Activated gamma-delta T cell treated with anti-CD3 and anti-CD28 coated beads, Interleukin-2, amount 50 U/mL, for 16 hours (primary cell): ENCODE measurements around the gene ZNF365.
"Not testable (repeated sequence)": the region's sequence is repeated elsewhere in the genome, so short reads cannot be mapped to it uniquely, and the experiment has no call there.

Experiments
- DNase-seq: peaks from one replicate; pipeline ENCODE4 v3.0.0-alpha.2; 2020; ENCODE audit warnings: low read depth

The ZNF365 gene

DNA sequence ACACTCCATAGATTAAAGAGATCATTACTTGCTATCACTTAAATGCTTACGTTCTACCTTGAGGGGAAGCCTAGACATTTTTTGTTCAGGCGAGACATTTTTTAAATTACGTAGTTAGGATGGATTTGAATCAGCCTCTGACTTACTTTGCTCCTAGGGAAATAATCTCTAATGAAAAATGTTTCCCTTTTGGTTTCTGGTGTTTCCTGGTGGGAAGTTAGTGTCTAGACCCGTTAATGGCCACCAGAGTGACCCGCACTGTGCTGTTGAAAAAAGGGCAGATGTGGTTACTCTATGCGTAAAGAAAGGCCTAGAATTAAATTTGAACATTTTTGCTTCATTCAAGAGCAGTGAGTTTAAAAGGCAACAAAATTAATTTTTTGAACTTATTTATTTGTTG lies 3.8 kb downstream of the ZNF365 start:
- no peak for DNase-seq

- not testable (repeated sequence) for DNase-seq
Measured at GRCh38 chr10:62378877-62379276, 4.7 kb downstream of the ZNF365 start.

DNA sequence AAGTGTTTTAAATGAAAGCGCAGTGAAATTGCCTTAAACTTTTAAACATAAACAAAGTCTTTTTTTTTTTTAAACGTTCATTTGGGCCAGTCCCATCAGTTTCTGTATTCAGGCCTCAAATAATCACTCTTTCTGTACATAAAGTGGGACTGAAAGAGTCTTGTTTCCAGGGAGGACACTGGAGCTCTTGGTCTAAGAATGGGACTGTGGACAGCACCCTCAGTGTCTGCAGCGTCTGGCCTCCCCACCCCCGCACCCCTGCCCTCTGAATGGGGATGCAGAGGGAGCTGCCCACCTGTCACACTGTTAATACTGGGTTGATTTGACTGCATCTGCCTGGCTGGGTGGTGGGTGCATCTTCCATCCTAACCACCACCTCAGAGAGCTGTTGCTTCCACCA lies 5.2 kb downstream of the ZNF365 start:
- no peak for DNase-seq

DNA sequence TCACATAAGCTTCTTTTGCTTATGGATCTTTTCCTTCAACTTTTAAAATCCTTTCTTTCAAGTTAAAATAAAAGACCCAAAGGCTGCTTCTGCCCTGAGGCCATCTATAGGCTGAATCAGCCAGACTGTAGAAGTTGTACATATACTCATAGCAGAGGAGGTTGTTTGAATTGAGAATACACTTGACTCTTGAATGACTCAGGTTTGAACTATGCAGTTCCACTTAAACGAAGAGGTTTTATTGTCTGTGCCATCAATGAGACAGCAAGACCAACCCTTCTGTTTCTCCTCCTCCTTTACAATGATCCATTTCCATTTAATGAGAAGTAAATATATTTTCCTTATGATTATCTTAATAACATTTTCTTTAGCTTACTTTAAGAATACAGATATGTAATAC lies 5.8 kb downstream of the ZNF365 start:
- no peak for DNase-seq

DNA sequence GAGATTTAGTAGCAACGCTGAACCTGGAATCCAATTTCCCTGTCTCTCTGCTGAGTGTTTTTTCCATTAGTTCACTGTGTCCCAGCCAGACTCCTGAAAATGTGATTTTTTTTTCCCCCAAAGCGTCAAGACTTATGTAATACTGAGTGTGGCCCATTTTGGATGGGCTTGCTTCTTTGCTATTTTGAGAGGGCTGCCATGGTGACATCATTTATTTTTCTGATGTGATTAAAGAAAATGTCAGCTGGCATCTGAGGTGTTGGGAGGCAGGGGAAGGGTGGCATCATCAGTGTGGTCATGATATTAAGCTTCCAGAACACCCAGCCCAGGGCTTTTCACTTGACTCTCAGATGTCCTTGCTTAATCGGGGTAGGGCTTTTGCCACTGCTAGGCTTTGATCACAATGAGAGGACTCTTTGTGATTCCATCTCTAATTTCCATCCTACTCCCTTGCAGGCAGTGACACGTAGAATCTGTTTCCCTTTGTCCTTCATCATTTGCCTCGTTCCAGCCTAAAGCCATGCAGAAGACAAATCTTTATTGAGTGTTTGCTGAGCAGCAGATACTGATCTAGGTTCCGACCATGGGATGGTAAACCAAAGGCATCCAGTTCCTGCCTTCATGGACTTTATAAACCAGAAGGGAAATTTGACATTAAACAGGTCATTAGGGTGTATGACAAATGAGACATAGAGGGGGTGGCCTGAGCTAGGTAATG lies 7.4 kb downstream of the ZNF365 start:
- no peak for DNase-seq

DNA sequence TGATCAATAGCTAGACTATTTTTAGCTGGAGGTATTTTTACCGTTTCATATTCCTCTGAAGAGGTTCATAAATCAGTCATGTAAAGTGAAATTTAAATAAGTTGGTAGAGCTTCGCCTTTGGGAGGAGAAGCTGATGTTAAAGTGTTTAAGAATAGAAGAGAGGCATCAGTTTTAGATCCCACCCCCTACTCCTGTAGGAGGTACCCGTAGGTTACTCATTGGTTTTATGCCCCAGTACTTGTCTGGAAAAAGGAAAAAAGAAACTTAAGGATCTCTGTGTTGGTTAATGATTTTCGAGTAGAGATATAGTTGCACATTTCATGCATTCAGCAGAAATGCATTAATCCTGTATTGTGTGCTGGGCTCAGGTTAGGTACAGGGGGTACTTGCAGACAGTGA lies 8.7 kb downstream of the ZNF365 start:
- DNase-seq, result no peak

GRCh38 chr10:62384057-62384446 lies 9.9 kb downstream of the ZNF365 start:
- peak; percentile 46 for DNase-seq

- DNase-seq, result no peak
Measured at GRCh38 chr10:62384447-62385081, 10.4 kb downstream of the ZNF365 start.

GRCh38 chr10:62386356-62387320 lies 12.5 kb downstream of the ZNF365 start:
- no peak for DNase-seq

GRCh38 chr10:62388328-62388727 lies 14.2 kb downstream of the ZNF365 start:
- no peak for DNase-seq

GRCh38 chr10:62390497-62391176 lies 16.5 kb downstream of the ZNF365 start:
- DNase-seq, result no peak

GRCh38 chr10:62393237-62393636 lies 19.1 kb downstream of the ZNF365 start:
- no peak for DNase-seq

DNA sequence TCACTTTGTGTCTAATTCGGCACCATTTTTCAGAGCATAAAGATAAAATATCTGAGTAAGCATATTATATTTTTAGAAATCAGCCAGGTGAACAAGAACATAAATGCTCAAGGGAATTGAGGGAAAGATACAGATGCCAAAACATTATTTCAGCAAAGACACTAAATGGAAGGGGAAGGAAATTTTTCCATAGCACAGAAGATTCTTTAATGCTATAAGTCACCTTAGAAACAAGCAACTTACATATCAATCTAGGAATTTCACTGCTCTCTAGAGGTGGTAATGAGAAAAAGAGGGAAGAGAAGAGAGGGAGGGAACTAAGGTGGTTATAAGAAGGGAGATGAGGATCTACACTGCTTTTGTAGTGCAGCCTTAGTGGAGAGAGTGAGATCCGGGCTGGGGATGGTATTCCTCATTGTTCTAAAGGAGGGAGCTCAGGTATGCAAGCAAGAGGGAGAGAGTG lies 20.4 kb downstream of the ZNF365 start:
- no peak for DNase-seq

DNA sequence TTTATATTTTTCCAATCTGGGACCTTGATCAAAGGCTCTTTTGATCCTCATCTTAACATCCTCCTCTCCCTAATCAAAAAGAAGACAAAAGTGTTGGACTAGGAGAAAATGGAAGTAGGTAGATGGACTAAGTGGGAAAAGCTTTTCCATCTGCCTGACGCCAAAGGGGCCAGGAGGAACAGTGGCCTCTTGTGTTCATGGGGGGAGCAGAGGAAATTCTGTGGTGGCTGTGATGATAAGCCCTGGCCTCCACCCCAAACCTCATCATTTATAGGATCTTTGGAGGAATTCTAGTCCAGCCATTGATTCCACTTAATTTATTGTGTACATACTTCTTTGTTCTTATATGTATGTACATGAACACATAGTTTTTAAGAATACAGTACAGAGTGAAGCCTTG lies 21.7 kb downstream of the ZNF365 start:
- DNase-seq, result no peak

DNA sequence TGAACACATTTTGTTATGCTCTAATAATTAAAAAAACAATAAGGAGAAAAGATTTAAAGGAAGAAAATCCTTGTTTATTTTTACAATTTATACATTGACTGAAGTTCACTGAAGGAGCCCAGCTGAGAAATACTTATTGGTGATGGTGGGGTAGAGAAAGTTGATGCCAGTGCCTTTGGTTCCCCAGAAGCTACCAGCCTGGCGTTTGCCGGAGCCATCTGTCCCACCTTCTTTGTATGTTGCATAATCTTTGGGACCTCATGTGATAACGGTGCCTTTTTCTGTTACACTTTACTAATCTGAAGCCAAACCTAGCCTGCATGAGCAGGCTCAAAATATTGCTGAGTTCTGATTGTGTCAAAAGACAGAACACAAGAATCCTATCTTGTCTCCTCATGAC lies 22.7 kb downstream of the ZNF365 start:
- DNase-seq, result no peak

- no peak for DNase-seq
Measured at GRCh38 chr10:62399211-62399610, 25.0 kb downstream of the ZNF365 start.

GRCh38 chr10:62402508-62402907 lies 28.3 kb downstream of the ZNF365 start:
- DNase-seq, result no peak

DNA sequence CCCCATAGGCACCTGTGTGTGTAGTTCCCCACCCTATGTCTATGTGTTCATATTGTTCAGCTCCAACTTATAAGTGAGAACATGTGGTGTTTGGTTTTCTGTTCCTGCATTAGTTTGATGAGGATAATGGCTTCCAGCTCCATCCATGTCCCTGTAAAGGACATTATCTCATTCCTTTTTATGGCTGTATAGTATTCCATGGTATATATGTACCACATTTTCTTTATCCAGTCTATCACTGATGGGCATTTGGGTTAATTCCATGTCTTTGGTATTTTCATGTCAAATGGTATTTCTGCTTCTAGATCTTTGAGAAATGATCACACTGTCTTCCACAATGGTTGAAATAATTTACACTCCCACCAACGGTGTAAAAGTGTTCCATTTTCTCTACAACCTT lies 36.4 kb downstream of the ZNF365 start:
- not testable (repeated sequence) for DNase-seq

- not testable (repeated sequence) for DNase-seq
Measured at GRCh38 chr10:62410934-62411333, 36.8 kb downstream of the ZNF365 start.

GRCh38 chr10:62413048-62413447 lies 38.9 kb downstream of the ZNF365 start:
- no peak for DNase-seq

DNA sequence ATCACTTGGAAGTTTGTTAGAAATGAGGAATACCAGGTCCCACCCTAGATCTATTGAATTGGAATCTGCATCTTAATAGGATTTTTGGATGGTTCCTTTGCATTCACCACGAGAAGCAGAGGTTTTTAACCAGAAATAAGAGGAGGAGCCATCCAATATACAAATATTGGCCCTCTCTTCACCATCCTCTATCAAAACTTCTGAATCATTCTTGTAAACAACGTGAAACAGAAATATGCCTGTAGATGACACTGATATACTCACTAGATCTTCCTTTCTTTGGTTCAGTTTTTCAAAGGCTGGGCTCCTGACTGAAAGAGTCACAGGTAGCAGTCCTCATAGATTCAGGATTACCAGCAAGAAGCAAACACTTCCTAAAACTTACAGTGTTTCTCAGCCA lies 39.5 kb downstream of the ZNF365 start:
- DNase-seq, result no peak

- no peak for DNase-seq
Measured at GRCh38 chr10:62414359-62414758, 40.2 kb downstream of the ZNF365 start.
